ENCODE results near the gene OGN. TPM values are rescaled to one million over a fixed set of nuclear protein-coding genes. Genes with fewer than 3 reads are reported as not detected.

Gene OGN
- total and polyA plus RNA-seq, 2 donors (not counting 3 experiments of a cell fraction or from before 2014, with no cell fraction given): not detected

- peak; percentile 71 for DNase-seq (ENCODE audit: low read depth, low spot score)
- H3K4me1 ChIP-seq (ENCODE audit: control insufficient read depth, extremely low read depth, insufficient read depth, low read length): no peaks in the 10 kb centered on the region
- dilution Hi-C loops (cut with MboI; ENCODE audit: extremely low pct_ligation_motif_present, low sequenced_read_pairs): no loop called here
- TF ChIP-seq CTCF (IDR thresholded peaks at IDR 0.05; ENCODE audit: extremely low read depth in 1 of 2, insufficient read depth in 1 of 2, low read depth in 1 of 2, low read length in 2 of 2): no peak
- no peak for TF ChIP-seq MAX (IDR thresholded peaks at IDR 0.05; ENCODE audit: insufficient read depth, insufficient read length)
- TF ChIP-seq EZH2 (IDR thresholded peaks at IDR 0.05; ENCODE audit: borderline replicate concordance, low read depth, low read length, severe bottlenecking): no peak
- TF ChIP-seq GATA2 (IDR thresholded peaks at IDR 0.05; ENCODE audit: insufficient read depth, insufficient read length, low read depth, low read length): no peak
- TF ChIP-seq JUN (IDR thresholded peaks at IDR 0.05; ENCODE audit: borderline replicate concordance, insufficient read depth, insufficient read length, low read depth): no peak
- TF ChIP-seq FOS (IDR thresholded peaks at IDR 0.05; ENCODE audit: borderline replicate concordance, insufficient read depth, low read length): no peak
- TF ChIP-seq POLR2AphosphoS5 (IDR thresholded peaks at IDR 0.05; ENCODE audit: insufficient read depth, low read depth, low read length): no peak
- no peak for TF ChIP-seq MYC (IDR thresholded peaks at IDR 0.05; ENCODE audit: low read depth, low read length)
- TF ChIP-seq POLR2A (IDR thresholded peaks at IDR 0.05; ENCODE audit: low read depth, low read length): no peak
- H3K4me3 ChIP-seq (replicated peaks in 1 of 3; ENCODE audit: insufficient read depth in 1 of 3, low read depth in 1 of 3, low read length in 3 of 3): no peak overlapping the region
- intact Hi-C loops (cut with micrococcal nuclease): no loop called here
- H3K27me3 ChIP-seq (ENCODE audit: control insufficient read depth in 2 of 2, insufficient read depth in 2 of 2, low read length in 2 of 2): no peaks in the 10 kb centered on the region
- no peak for FAIRE-seq
- H3K27ac ChIP-seq (ENCODE audit: insufficient read depth, low read depth, low read length): no peak overlapping the region
- H3K9me3 ChIP-seq (replicated peaks; ENCODE audit: control insufficient read depth, insufficient read depth, low read length): no peaks in the 10 kb centered on the region
- no peak overlapping the region for H2AFZ ChIP-seq (ENCODE audit: low read depth, low read length)
- H3K36me3 ChIP-seq (ENCODE audit: control insufficient read depth in 2 of 2, extremely low read depth in 1 of 2, insufficient read depth in 2 of 2, low read length in 2 of 2): no peaks in the 10 kb centered on the region
- BruUV-seq (replicated peaks): no TSS peak
- no peak overlapping the region for H3K4me2 ChIP-seq (ENCODE audit: insufficient read depth, low read length)
- no peak overlapping the region for H3K9ac ChIP-seq (replicated peaks; ENCODE audit: extremely low read depth, insufficient read depth, low read length)
- H3K79me2 ChIP-seq (ENCODE audit: control insufficient read depth, insufficient read depth, low read length): no peaks in the 10 kb centered on the region
- H3K9me1 ChIP-seq (replicated peaks; ENCODE audit: control insufficient read depth, extremely low read depth, insufficient read depth, low read length): no peaks in the 10 kb centered on the region
- H4K20me1 ChIP-seq (replicated peaks; ENCODE audit: control insufficient read depth, extremely low read depth, insufficient read depth, low read length): no peaks in the 10 kb centered on the region
- ChIA-PET POLR2A (no interaction called here), CTCF (interaction anchor here (1.1 to 1.6 kb wide), 2 partner anchors 46 to 51 kb away, joined by 4 to 5 read pairs; no protein-coding TSS in a partner anchor)
Observed at GRCh38 chr9:92393686-92394085, 10.7 kb downstream of the OGN start.

Data from endothelial cell of umbilical vein (primary cell).